Cardiac muscle cell (in vitro differentiated cells and primary cell): ENCODE measurements around the gene PCDHB6. TPM values are rescaled to one million over a fixed set of nuclear protein-coding genes. Genes with fewer than 3 reads are reported as not detected.
A peak's percentile ranks its signal among the peaks of the same experiment; 100 is the strongest.
"Not testable (repeated sequence)": the region's sequence is repeated elsewhere in the genome, so short reads cannot be mapped to it uniquely, and the experiment has no call there.

Experiments used
- DNase-seq, 2 donors: peaks; one replicate each; pipeline versions ENCODE4 v3.0.0 to v3.0.0-alpha.2; 2010 to 2017; ENCODE audit warnings: low read depth in 1 of 2, low spot score in 1 of 2
- H3K27ac ChIP-seq: fragments of 200-600 bp; sonication (generic); 2 replicates; pipeline ENCODE4 v1.5.1; 2016
- H3K27me3 ChIP-seq: fragments of 200-600 bp; sonication (generic); 2 replicates; pipeline ENCODE4 v1.6.0; 2016; ENCODE audit warnings: control low read depth
- H3K36me3 ChIP-seq: fragments of 200-600 bp; sonication (generic); 2 replicates; pipeline ENCODE4 v1.5.1; 2016; ENCODE audit warnings: control low read depth
- H3K4me1 ChIP-seq: fragments of 200-600 bp; sonication (generic); 2 replicates; pipeline ENCODE4 v1.8.1; 2017; ENCODE audit warnings: low read depth, mild to moderate bottlenecking, mixed run types
- H3K4me3 ChIP-seq: fragments of 200-600 bp; sonication (generic); 2 replicates; pipeline ENCODE4 v1.5.1; 2016; ENCODE audit warnings: mild to moderate bottlenecking
- H3K9me3 ChIP-seq: fragments of 200-600 bp; sonication (generic); 2 replicates; pipeline ENCODE4 v1.5.1; 2017; ENCODE audit warnings: low read depth, mild to moderate bottlenecking, control low read depth
- polyA plus RNA-seq: library from polyadenylated mRNA; unstranded; fragments of >200 nt; fragmentation: Nextera tagmentation; extraction: Ambion mirVana; gene quantifications from 2 replicates; pipeline ENCODE4 v1.2.1, GENCODE V29; 2016
- total RNA-seq: library from RNA; depleted of rRNA; stranded (reverse); fragments of >200 nt; gene quantifications from 2 replicates; pipeline ENCODE4 v1.2.3, GENCODE V29; 2016
- TF ChIP-seq, protein P1 (sequence below): IDR thresholded peaks from 2 replicates; pipeline ENCODE4 v1.5.1; 2012; ENCODE audit warnings: low read depth, mild to moderate bottlenecking, low read length

The PCDHB6 gene
- total and polyA plus RNA-seq, 2 experiments from 2014 or later, result 0.26 to 1.7 TPM

DNA sequence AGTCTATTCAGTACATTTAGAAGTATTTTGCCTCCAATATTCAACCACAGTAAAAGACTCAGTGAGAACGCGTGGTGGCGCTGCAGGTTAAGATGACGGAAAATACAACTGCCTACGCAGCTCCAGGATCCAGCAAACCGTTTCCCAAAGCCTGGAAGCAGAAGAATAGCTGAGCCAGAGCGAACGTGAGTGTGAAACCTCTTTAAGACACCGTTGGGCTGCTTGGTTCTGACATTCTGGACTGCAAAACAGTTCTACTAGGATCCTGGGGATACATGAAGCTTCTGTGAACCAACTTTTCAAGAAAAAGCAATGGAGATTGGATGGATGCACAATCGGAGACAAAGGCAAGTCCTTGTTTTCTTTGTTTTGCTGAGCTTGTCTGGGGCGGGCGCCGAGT, 32.4 kb downstream of the PCDHB6 start, which contains the start of gene PCDHB16:
TSS of gene PCDHB16 (plus strand) at position 140 of the 400 bp plus-strand sequence. CDS start at position 313, 173 bp downstream.
- H3K27ac ChIP-seq, result no peak within 1 kb of the TSS
- DNase-seq, result peak; percentile 3 to 30
- TF ChIP-seq, protein P1, sequence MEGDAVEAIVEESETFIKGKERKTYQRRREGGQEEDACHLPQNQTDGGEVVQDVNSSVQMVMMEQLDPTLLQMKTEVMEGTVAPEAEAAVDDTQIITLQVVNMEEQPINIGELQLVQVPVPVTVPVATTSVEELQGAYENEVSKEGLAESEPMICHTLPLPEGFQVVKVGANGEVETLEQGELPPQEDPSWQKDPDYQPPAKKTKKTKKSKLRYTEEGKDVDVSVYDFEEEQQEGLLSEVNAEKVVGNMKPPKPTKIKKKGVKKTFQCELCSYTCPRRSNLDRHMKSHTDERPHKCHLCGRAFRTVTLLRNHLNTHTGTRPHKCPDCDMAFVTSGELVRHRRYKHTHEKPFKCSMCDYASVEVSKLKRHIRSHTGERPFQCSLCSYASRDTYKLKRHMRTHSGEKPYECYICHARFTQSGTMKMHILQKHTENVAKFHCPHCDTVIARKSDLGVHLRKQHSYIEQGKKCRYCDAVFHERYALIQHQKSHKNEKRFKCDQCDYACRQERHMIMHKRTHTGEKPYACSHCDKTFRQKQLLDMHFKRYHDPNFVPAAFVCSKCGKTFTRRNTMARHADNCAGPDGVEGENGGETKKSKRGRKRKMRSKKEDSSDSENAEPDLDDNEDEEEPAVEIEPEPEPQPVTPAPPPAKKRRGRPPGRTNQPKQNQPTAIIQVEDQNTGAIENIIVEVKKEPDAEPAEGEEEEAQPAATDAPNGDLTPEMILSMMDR, result no peak
- no peaks in the 10 kb centered on the region for H3K27me3 ChIP-seq
- H3K4me1 ChIP-seq, result no peaks in the 10 kb centered on the region
- no peaks in the 10 kb centered on the region for H3K9me3 ChIP-seq
- H3K36me3 ChIP-seq, result no peaks in the 10 kb centered on the region
- H3K4me3 ChIP-seq, result no peak within 1 kb of the TSS

DNA sequence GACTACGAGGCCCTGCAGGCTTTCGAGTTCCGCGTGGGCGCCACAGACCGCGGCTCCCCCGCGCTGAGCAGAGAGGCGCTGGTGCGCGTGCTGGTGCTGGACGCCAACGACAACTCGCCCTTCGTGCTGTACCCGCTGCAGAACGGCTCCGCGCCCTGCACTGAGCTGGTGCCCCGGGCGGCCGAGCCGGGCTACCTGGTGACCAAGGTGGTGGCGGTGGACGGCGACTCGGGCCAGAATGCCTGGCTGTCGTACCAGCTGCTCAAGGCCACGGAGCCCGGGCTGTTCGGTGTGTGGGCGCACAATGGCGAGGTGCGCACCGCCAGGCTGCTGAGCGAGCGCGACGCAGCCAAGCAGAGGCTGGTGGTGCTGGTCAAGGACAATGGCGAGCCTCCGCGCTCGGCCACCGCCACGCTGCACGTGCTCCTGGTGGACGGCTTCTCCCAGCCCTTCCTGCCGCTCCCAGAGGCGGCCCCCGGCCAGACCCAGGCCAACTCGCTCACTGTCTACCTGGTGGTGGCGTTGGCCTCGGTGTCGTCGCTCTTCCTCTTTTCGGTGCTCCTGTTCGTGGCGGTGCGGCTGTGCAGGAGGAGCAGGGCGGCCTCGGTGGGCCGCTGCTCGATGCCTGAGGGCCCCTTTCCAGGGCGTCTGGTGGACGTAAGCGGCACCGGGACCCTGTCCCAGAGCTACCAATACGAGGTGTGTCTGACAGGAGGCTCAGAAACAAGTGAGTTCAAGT, 34.4 kb downstream of the PCDHB6 start:
- H3K27me3 ChIP-seq, H3K27ac ChIP-seq, H3K9me3 ChIP-seq, DNase-seq, H3K4me3 ChIP-seq, H3K4me1 ChIP-seq, H3K36me3 ChIP-seq: not testable (repeated sequence)

DNA sequence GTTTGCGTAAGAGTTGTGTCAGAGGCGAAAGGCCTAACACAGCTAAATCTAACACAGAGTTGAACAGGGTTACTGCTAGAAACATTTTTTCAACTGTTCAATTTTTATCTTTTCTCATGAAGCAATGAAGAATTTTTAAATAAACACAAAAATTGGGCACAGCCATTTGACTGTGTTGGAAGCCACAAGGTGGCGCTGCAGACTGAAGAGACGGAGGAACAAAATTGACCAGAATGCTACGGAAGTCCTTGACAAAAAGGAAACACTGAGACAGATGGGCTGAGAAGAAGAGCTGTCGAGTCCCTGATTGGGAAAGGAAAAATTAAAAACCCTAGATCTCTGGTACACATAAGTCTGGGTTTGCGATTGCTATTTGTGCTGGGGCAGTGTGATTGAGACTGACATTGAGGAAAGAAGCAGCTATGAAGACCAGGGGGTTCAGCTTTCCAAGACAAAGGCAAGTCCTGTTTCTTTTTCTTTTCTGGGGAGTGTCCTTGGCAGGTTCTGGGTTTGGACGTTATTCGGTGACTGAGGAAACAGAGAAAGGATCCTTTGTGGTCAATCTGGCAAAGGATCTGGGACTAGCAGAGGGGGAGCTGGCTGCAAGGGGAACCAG, 37.1 kb downstream of the PCDHB6 start, which contains the start of gene PCDHB9:
TSS of gene PCDHB9 (plus strand) at position 265 of the 616 bp plus-strand sequence. CDS start at position 423, 158 bp downstream.
- peak; percentile 9 to 29 for DNase-seq
- no peak within 1 kb of the TSS for H3K27ac ChIP-seq
- H3K4me3 ChIP-seq, result peak within 1 kb of the TSS; percentile 8
- H3K27me3 ChIP-seq, result no peaks in the 10 kb centered on the region
- H3K9me3 ChIP-seq, result no peaks in the 10 kb centered on the region
- TF ChIP-seq, protein P1, result peak; percentile 21
- no peaks in the 10 kb centered on the region for H3K4me1 ChIP-seq
- no peaks in the 10 kb centered on the region for H3K36me3 ChIP-seq

DNA sequence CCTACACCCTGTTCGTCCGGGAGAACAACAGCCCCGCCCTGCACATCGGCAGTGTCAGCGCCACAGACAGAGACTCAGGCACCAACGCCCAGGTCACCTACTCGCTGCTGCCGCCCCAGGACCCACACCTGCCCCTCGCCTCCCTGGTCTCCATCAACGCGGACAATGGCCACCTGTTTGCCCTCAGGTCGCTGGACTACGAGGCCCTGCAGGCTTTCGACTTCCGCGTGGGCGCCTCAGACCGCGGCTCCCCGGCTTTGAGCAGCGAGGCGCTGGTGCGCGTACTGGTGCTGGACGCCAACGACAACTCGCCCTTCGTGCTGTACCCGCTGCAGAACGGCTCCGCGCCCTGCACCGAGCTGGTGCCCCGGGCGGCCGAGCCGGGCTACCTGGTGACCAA, 38.8 kb downstream of the PCDHB6 start:
- DNase-seq, H3K4me3 ChIP-seq, H3K9me3 ChIP-seq, H3K27me3 ChIP-seq, H3K27ac ChIP-seq, H3K4me1 ChIP-seq, H3K36me3 ChIP-seq: not testable (repeated sequence)

DNA sequence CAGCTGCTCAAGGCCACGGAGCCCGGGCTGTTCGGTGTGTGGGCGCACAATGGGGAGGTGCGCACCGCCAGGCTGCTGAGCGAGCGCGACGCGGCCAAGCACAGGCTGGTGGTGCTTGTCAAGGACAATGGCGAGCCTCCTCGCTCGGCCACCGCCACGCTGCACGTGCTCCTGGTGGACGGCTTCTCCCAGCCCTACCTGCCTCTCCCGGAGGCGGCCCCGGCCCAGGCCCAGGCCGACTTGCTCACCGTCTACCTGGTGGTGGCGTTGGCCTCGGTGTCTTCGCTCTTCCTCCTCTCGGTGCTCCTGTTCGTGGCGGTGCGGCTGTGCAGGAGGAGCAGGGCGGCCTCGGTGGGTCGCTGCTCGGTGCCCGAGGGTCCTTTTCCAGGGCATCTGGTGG, 39.3 kb downstream of the PCDHB6 start:
- H3K36me3 ChIP-seq, H3K4me3 ChIP-seq, H3K27me3 ChIP-seq, H3K4me1 ChIP-seq, H3K27ac ChIP-seq, H3K9me3 ChIP-seq, DNase-seq: not testable (repeated sequence)

DNA sequence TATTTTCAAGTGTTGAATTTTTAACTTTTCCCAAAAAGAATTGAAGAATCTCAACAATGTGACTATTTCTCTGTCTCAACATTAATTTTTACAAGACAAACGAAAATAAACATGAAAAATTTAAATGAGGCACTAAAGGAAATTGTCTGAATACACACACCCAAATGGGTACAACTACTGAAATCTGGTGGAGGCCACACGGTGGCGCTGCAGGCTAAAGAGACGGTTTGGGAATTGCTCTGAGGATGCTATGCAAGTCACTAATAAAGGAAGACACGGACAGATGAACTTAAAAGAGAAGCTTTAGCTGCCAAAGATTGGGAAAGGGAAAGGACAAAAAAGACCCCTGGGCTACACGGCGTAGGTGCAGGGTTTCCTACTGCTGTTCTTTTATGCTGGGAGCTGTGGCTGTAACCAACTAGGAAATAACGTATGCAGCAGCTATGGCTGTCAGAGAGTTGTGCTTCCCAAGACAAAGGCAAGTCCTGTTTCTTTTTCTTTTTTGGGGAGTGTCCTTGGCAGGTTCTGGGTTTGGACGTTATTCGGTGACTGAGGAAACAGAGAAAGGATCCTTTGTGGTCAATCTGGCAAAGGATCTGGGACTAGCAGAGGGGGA, 42.4 kb downstream of the PCDHB6 start, which contains the start of gene PCDHB10:
TSS of gene PCDHB10 (plus strand) at position 244 of the 616 bp plus-strand sequence. CDS start at position 444, 200 bp downstream.
- peak within 1 kb of the TSS; percentile 30 for H3K4me3 ChIP-seq
- H3K36me3 ChIP-seq, result no peaks in the 10 kb centered on the region
- no peaks in the 10 kb centered on the region for H3K9me3 ChIP-seq
- no peaks in the 10 kb centered on the region for H3K4me1 ChIP-seq
- no peaks in the 10 kb centered on the region for H3K27me3 ChIP-seq
- TF ChIP-seq, protein P1, result peak; percentile 19
- H3K27ac ChIP-seq, result no peak within 1 kb of the TSS
- peak; percentile 12 to 51 for DNase-seq

DNA sequence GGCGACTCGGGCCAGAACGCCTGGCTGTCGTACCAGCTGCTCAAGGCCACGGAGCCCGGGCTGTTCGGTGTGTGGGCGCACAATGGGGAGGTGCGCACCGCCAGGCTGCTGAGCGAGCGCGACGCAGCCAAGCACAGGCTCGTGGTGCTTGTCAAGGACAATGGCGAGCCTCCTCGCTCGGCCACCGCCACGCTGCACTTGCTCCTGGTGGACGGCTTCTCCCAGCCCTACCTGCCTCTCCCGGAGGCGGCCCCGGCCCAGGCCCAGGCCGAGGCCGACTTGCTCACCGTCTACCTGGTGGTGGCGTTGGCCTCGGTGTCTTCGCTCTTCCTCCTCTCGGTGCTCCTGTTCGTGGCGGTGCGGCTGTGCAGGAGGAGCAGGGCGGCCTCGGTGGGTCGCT, 44.5 kb downstream of the PCDHB6 start:
- H3K27ac ChIP-seq, H3K27me3 ChIP-seq, H3K4me1 ChIP-seq, DNase-seq, H3K9me3 ChIP-seq, H3K4me3 ChIP-seq, H3K36me3 ChIP-seq: not testable (repeated sequence)
